Liver (tissue), 9 donors: ENCODE measurements around the gene NAA10. TPM values are rescaled to one million over a fixed set of nuclear protein-coding genes. Genes with fewer than 3 reads are reported as not detected.

Source experiments
- DNase-seq: peaks from one replicate; pipeline ENCODE4 v3.0.0-alpha.2; 2017; ENCODE audit warnings: low spot score
- H3K27ac ChIP-seq, 2 donors: one replicate each; pipeline ENCODE4 v1.7.0; 2013; ENCODE audit warnings: inconsistent platforms in 2 of 2, low read length in 2 of 2, control low read depth in 1 of 2, low read depth in 1 of 2, mild to moderate bottlenecking in 1 of 2
- H3K27me3 ChIP-seq, 4 donors: one replicate each; pipeline versions ENCODE4 v1.6.1 to v1.7.0; 2013; ENCODE audit warnings: low read length in 3 of 4, inconsistent platforms in 1 of 4, mild to moderate bottlenecking in 1 of 4, moderate library complexity in 1 of 4; ENCODE audit not compliant: control insufficient read depth in 4 of 4, insufficient read depth in 4 of 4
- H3K36me3 ChIP-seq, 4 donors: one replicate each; pipeline versions ENCODE4 v1.6.1 to v1.7.0; 2013; ENCODE audit warnings: low read length in 3 of 4, mild to moderate bottlenecking in 3 of 4, low read depth in 1 of 4, moderate library complexity in 1 of 4; ENCODE audit not compliant: control insufficient read depth in 4 of 4, insufficient read depth in 3 of 4
- H3K4me1 ChIP-seq, 4 donors: one replicate each; pipeline versions ENCODE4 v1.6.1 to v1.7.0; 2013; ENCODE audit warnings: low read length in 3 of 4, mild to moderate bottlenecking in 3 of 4, moderate library complexity in 1 of 4; ENCODE audit not compliant: control insufficient read depth in 4 of 4, insufficient read depth in 4 of 4
- H3K4me3 ChIP-seq, 3 donors: one replicate each; pipeline versions ENCODE4 v1.6.1 to v1.7.0; 2013; ENCODE audit warnings: low read length in 3 of 3, control low read depth in 1 of 3, low read depth in 1 of 3, mild to moderate bottlenecking in 1 of 3
- H3K9ac ChIP-seq, 2 donors: one replicate each; pipeline ENCODE4 v1.7.0; 2013; ENCODE audit warnings: low read length in 2 of 2, mild to moderate bottlenecking in 2 of 2, moderate library complexity in 2 of 2, control low read depth in 1 of 2, low read depth in 1 of 2
- H3K9me3 ChIP-seq, 4 donors: one replicate each; pipeline versions ENCODE4 v1.6.1 to v1.7.0; 2013; ENCODE audit warnings: low read length in 3 of 4; ENCODE audit not compliant: control insufficient read depth in 4 of 4
- FOXA1 ChIP-seq: IDR thresholded peaks from 2 replicates; pipeline ENCODE4 v1.6.1; 2016; ENCODE audit warnings: antibody characterized with exemption
- FOXA2 ChIP-seq: IDR thresholded peaks from 2 replicates; pipeline ENCODE4 v1.6.1; 2016; ENCODE audit warnings: antibody characterized with exemption
- HNF4A ChIP-seq, 2 donors: conservative IDR thresholded peaks; 2 replicates each; pipeline ENCODE4 v1.6.1; 2016; ENCODE audit warnings: antibody characterized with exemption in 2 of 2, mild to moderate bottlenecking in 2 of 2
- HNF4G ChIP-seq: IDR thresholded peaks from 2 replicates; pipeline ENCODE4 v1.6.1; 2016; ENCODE audit warnings: antibody characterized with exemption
- JUND ChIP-seq, 2 donors: IDR thresholded peaks; 2 replicates each; pipeline ENCODE4 v1.6.1; 2016; ENCODE audit warnings: antibody characterized with exemption in 2 of 2
- NR2F2 ChIP-seq: IDR thresholded peaks from 2 replicates; pipeline ENCODE4 v1.6.1; 2016; ENCODE audit warnings: antibody characterized with exemption
- RXRA ChIP-seq, 2 donors: IDR thresholded peaks; 2 replicates each; pipeline ENCODE4 v1.6.1; 2017 to 2018; ENCODE audit warnings: antibody characterized with exemption in 2 of 2, mild to moderate bottlenecking in 1 of 2
- SP1 ChIP-seq: IDR thresholded peaks from 2 replicates; pipeline ENCODE4 v1.6.1; 2018; ENCODE audit warnings: antibody characterized with exemption, mild to moderate bottlenecking
- TAF1 ChIP-seq: conservative IDR thresholded peaks from 2 replicates; pipeline ENCODE4 v1.6.1; 2016; ENCODE audit warnings: antibody characterized with exemption, mild to moderate bottlenecking
- WGBS: extraction: QIAGEN DNeasy Blood & Tissue Kit; methylation state at CpG from one replicate; pipeline ENCODE4 v1.1.7; 2013; 5-methylcytosine and 5-hydroxymethylcytosine counted together
- polyA plus RNA-seq, 2 donors: library from polyadenylated mRNA; stranded (reverse) in 1 of 2; unstranded in 1 of 2; fragments of 200-250 nt in 1 of 2; fragments of >200 nt in 1 of 2; fragmentation: Nextera tagmentation in 1 of 2; extraction: Ambion mirVana in 1 of 2; gene quantifications; one replicate each; pipeline versions ENCODE4 v1.2.1 to v1.2.3, GENCODE V29; 2013 to 2015
- total RNA-seq, 2 donors: library from RNA; depleted of rRNA; stranded (reverse); fragments of >200 nt; gene quantifications; one replicate each; pipeline ENCODE4 v1.2.3, GENCODE V29; 2014
- TF ChIP-seq, protein P1 (sequence below): IDR thresholded peaks from 2 replicates; pipeline ENCODE4 v1.6.1; 2016; ENCODE audit warnings: antibody characterized with exemption
- TF ChIP-seq, protein P2 (sequence below): fragments of 150-350 bp; IDR thresholded peaks from 2 replicates; pipeline ENCODE4 v1.5.1; 2017; ENCODE audit warnings: improper control_type of control experiment, low read depth, low read length; ENCODE audit not compliant: missing input control
- donor health status: healthy.
- donor health status: healthy.
- donor health status: healthy.
- donor health status: healthy.
- donor health status: healthy.

Gene NAA10
- total and polyA plus RNA-seq, 4 donors = 20.5 to 58.8 (median 44.4) TPM

DNA sequence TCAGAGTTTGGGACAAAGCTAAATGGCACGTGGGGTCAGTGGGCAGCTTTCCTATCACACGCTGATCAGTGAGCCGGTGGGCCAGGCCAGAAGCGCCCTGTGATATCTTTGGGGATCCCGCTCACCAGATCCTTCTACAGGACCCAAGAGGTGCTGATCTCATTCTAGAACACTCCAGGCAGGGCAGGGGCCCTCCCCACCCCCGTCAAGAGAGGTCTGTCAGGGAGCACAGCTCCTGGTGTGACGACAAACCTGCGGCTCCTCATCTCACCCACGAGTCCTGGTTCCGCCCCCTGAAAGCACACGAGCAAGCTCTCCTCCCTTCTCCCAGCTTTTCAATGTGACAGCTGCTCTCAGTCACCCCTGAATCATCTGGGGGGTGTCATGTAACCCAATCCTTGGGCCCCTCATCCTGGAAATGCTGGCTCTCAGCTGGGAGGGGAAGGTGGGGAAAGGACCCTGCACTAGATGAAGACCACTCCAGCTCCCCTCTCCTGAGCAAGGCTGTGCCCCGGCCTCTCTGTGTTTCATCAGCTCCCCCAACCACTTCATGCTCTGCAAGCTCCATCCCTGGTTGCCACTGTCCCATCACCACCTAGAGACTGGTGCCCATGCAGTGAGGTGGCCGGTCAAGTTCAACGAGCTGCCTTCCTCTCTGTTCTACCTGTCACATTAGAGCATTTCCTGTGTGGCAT lies 32.2 kb upstream of the NAA10 start:
- no peaks in the 10 kb centered on the region for H3K9me3 ChIP-seq
- no peaks in the 10 kb centered on the region for H3K27me3 ChIP-seq
- H3K4me1 ChIP-seq = peaks cover 10 to 52% (median 41%) of the 10 kb centered on the region in 4 donors
- H3K27ac ChIP-seq = peak overlapping the region; percentile 39 to 55
- H3K9ac ChIP-seq = no peak overlapping the region
- no peak overlapping the region for H3K4me3 ChIP-seq
- peaks cover 3 to 24% (median 9%) of the 10 kb centered on the region in 4 donors for H3K36me3 ChIP-seq
- DNase-seq = no peak
- TF ChIP-seq JUND (IDR thresholded peaks at IDR 0.05) = no peak
- 65% methylated on average over 14 of the region's 14 CpGs for WGBS

DNA sequence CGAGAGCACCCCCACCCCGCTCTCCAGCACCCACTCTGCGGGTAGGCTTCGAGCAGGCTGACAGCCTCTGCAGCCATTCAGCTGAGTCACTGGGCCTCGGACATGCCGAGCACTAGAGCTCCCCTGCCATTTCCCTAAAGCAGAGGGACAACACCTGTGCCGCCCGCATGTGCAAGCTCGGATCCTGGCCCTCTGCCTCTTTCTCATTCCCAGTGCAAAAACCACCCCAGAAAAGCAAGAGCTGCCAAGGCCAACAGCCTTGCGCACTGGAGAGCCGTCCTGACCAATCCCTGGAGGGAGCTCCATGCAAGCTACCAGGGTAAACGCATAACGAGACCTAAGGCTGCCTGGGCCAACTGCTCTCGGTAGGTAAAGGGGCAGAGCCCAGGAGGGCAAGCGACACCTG lies 31.4 kb upstream of the NAA10 start:
- Histone ChIP-seq H3K27ac (peak overlapping the region in 1 of 2 donors; percentile 39), H3K4me3 (no peak overlapping the region), H3K9ac (no peak overlapping the region), H3K9me3 (no peaks in the 10 kb centered on the region), H3K4me1 (peaks cover 10 to 52% (median 41%) of the 10 kb centered on the region in 4 donors), H3K36me3 (peaks cover 3 to 31% (median 11%) of the 10 kb centered on the region in 4 donors), H3K27me3 (no peaks in the 10 kb centered on the region)
- TF ChIP-seq, protein P1, sequence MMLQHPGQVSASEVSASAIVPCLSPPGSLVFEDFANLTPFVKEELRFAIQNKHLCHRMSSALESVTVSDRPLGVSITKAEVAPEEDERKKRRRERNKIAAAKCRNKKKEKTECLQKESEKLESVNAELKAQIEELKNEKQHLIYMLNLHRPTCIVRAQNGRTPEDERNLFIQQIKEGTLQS = no peak
- TF ChIP-seq HNF4A (conservative IDR thresholded peaks at IDR 0.05) = peak in 1 of 2 donors; percentile 6
- peak; percentile 57 to 69 for TF ChIP-seq RXRA (IDR thresholded peaks at IDR 0.05)
- peak; percentile 39 for TF ChIP-seq SP1
- DNase-seq = no peak
- WGBS = 46% methylated on average over 15 of the region's 15 CpGs

DNA sequence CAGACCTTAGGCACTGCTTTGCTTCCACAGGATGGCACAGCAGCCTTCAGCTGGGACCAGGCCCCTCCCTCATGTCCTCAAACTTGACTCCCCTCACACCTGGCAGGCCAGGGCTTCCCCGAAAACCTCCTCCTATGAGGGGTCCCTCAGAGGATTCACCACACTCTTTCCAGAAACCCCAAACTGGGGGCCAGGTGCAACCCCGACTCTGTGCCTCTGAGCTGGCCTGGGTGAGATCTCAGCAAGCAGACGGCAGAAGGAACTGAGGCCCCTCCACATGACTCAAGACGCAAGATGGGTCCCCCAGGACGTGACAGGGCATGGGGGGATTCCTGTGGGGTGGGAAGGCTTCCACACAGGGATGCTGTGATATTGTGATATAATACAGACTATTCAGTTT lies 30.6 kb upstream of the NAA10 start:
- H3K27ac ChIP-seq = no peak overlapping the region
- H3K36me3 ChIP-seq = peaks cover 6 to 39% (median 15%) of the 10 kb centered on the region in 4 donors
- TF ChIP-seq, protein P2, sequence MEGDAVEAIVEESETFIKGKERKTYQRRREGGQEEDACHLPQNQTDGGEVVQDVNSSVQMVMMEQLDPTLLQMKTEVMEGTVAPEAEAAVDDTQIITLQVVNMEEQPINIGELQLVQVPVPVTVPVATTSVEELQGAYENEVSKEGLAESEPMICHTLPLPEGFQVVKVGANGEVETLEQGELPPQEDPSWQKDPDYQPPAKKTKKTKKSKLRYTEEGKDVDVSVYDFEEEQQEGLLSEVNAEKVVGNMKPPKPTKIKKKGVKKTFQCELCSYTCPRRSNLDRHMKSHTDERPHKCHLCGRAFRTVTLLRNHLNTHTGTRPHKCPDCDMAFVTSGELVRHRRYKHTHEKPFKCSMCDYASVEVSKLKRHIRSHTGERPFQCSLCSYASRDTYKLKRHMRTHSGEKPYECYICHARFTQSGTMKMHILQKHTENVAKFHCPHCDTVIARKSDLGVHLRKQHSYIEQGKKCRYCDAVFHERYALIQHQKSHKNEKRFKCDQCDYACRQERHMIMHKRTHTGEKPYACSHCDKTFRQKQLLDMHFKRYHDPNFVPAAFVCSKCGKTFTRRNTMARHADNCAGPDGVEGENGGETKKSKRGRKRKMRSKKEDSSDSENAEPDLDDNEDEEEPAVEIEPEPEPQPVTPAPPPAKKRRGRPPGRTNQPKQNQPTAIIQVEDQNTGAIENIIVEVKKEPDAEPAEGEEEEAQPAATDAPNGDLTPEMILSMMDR = no peak
- TF ChIP-seq, protein P1 = no peak
- no peaks in the 10 kb centered on the region for H3K27me3 ChIP-seq
- no peaks in the 10 kb centered on the region for H3K9me3 ChIP-seq
- H3K4me3 ChIP-seq = no peak overlapping the region
- no peak for DNase-seq
- WGBS = 84% methylated on average over 5 of the region's 5 CpGs
- H3K9ac ChIP-seq = no peak overlapping the region
- H3K4me1 ChIP-seq = peaks cover 10 to 49% (median 41%) of the 10 kb centered on the region in 4 donors

DNA sequence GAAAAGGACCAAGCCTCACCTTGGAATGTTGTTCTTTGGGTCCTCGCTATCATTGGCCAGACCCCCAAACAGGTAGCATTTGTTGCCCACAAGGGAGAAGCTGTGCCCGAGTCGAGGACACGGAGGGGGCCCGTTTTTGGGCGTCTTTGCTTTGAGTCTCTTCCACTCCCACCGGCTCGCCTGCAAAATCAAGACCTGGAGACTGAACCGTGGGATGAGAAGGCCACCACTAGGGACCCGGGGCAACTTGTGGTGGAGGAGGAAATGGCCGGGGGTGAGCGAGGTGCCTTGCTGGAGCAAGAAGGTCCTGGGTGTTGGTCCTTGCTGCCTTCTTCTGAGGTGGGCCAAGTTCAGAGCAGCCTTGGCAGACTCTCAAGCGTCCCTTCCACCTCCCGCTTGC lies 29.3 kb upstream of the NAA10 start:
- H3K36me3 ChIP-seq = peaks cover 8 to 52% (median 22%) of the 10 kb centered on the region in 4 donors
- no peak overlapping the region for H3K27ac ChIP-seq
- 94% methylated on average over 14 of the region's 14 CpGs for WGBS

More for the DNA sequence above, 29.3 kb upstream of the NAA10 start:
- Histone ChIP-seq H3K9me3 (no peaks in the 10 kb centered on the region), H3K4me1 (peaks cover 6 to 40% (median 34%) of the 10 kb centered on the region in 4 donors), H3K4me3 (no peak overlapping the region), H3K27me3 (no peaks in the 10 kb centered on the region), H3K9ac (no peak overlapping the region)
- no peak for DNase-seq
- TF ChIP-seq NR2F2 (no peak), TAF1 (no peak), RXRA (IDR thresholded peaks at IDR 0.05) (no peak), HNF4G (no peak), FOXA1 (no peak), FOXA2 (no peak)
- TF ChIP-seq, protein P2 = no peak
